ENCODE measurements around the gene LHFPL3.

Gene LHFPL3

DNA sequence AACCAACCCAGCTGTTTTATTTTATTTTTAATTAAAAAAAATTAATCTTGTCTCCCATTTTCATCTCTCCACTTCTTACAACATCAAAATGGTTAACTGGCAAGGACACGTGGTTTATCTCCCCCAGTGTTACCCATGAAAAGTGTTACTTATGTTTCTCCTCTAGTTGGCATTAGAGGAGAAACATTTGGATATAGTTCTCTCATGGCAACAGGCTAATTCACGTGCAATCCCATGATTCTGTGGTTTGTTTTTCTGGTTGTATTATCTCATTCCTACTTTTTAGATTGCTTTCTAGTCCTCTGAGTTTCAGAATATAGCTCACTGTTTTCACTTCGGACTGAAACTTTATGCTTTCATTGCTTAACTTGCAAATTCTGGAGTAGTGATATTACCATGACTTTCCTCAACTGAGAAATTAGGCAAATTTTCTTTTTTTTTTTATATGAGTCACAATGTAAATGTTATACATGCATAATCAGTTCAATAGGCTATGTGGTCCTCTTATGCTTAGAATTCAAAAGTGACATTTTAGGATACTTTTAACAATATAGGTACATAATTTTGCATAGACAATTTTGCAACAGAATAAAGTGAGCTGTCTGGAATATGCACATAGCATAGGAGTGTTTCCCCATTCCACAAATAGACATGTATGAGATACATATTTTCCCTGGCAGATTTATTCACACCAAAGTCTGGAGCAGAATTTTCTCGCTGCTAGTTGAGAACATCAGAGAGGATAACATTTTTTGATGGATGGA lies 43.0 kb downstream of the LHFPL3 start:
- no peak for DNase-seq (ENCODE audit: low read depth in 2 of 2)

DNA sequence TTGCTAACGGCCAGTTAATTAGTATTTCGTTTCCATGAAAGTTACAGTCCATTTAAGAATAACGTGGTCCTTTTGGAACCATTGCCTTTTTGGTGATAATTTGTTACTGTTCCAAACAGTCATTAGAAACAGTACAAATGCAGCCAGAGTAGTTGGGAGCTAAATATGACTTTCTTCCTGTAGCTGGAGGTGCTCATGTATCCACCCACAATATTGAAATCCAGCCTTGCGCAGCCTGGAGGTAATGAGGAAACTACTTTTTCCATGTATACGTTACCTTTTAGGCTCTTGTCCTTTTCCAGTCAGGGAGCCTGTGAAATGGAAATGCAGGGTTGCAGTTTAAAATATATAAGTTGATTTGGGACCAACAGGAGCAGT lies 43.6 kb downstream of the LHFPL3 start:
- DNase-seq (ENCODE audit: low read depth in 2 of 2) = no peak

DNA sequence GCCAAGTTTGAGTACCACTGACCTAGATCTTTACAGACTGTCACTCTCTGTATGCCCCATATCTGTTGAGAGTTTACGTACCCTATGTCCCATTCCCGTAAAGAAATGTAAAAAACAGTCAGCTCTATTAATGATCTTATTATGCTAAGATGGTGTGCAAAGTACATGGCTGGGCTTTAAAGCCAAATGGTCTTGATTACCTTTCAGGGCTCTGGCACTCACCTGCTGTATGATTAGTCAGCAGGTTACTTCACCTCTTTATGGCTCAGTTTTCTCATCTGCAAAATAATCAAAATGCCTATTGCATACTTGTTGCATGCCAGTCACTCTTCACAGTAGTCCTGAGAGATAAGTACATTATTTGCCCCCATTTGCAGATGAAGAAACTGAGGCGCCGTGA lies 54.2 kb downstream of the LHFPL3 start:
- DNase-seq (ENCODE audit: low read depth in 2 of 2) = no peak

DNA sequence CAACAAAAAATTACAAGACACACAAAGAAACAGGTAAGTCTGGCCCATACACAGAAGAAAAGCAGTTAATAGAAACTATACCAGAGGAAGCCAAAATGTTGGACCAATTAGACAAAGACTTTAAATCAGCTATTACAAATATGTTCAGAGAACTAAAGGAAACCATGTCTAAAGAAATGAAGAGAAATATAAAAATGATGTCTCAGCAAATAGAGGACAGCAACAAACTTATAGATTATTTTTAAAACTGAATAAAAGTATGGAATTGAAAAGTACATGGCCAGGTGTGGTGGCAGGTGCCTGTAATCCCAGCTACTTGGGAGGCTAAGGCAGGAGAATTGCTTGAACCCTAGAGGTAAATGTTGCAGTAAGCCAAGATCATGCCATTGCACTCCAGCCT lies 58.5 kb downstream of the LHFPL3 start:
- DNase-seq (ENCODE audit: low read depth in 2 of 2) = no peak

DNA sequence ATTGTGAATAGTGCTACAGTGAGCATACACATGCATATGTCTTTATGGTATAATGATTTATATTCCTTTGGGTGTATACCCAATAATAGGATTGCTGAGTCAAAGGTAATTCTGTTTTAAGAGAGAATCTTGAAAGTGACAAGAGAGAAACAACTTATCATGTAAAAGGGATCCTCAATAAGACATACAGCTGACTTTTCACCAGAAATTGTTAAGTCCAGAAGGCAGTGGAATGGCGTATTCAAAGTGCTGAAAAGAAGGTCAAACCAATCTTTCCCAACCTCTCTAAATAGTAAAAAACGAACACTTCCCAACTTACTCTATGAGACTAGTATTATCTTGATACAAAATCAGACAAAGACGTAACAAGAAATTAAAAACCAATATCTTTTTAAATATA lies 59.8 kb downstream of the LHFPL3 start:
- no peak for DNase-seq (ENCODE audit: low read depth in 2 of 2)

DNA sequence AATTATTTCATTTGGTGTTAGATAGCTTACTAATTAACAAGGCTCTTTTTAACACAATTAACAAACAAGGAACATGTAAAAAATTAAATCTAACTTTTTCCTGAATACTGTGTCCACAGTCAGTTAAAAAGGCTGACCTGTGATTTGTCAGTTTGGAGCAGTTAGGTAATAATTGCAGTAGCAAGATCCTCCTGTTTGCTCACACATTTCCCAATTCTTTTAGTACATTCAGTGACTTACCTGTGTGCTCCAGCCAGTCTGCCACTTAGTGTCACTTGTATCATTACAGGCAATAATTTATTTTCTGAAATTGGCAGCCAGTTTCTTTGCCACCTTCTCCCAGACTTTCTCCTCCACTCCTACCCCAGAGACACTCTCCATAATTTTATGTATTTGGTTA lies 66.8 kb downstream of the LHFPL3 start:
- DNase-seq (ENCODE audit: low read depth in 2 of 2) = no peak

DNA sequence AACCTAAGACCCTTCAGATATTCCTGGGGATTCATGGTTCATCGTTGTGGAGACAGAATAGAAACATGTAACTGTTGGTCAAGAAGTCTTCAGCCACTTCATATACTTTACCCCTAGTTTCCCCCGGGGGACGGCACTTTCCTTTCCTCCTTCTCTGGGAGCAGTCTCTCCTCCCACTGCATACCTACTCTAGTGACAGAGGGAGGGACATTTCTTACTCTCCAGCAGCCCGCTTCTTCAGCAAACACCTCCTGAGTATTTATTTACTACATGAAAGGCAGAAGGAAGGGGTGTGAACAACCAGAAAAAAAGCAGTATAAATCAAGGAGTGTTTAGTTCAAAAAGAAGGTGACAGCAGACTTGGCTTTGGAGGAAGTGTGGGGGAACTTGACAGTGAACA lies 69.0 kb downstream of the LHFPL3 start:
- no peak for DNase-seq (ENCODE audit: low read depth in 2 of 2)

DNA sequence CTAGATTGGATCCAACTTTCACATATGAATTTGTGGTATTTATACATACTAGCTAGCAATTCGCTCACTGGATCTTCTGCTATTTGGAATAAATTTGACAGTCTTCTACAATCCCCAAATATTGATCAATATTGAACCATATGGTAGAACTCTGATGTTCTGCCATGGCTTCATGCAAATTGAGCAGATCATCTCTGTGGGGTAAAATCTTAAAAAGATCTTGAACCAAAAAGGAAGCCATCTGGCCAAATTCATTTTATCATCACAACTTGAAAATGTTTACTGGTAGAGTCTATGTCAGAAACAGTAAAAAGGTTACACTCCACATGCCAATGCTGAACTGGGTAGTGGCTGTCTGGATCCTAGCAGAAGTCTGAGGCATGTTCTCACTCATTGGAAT lies 80.0 kb downstream of the LHFPL3 start:
- no peak for DNase-seq (ENCODE audit: low read depth in 2 of 2)

DNA sequence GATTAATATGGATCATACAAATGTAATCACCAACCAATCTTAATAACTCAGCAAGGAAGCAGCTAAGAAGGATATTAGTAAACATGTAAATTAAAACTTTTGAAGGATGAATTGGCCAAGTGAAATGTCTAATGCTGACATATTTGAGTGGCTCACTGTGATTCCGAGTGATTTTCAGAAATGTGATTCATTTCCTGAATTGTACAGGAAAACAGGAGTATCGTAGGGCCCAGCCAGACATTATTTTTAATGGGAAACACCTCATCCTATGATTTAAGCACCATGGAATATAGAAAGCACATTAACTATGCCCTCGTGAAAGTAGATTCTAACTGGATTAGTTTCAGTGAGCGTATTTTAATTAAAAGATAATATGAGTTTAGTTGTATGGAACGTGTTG lies 82.3 kb downstream of the LHFPL3 start:
- DNase-seq (ENCODE audit: low read depth in 2 of 2) = no peak

DNA sequence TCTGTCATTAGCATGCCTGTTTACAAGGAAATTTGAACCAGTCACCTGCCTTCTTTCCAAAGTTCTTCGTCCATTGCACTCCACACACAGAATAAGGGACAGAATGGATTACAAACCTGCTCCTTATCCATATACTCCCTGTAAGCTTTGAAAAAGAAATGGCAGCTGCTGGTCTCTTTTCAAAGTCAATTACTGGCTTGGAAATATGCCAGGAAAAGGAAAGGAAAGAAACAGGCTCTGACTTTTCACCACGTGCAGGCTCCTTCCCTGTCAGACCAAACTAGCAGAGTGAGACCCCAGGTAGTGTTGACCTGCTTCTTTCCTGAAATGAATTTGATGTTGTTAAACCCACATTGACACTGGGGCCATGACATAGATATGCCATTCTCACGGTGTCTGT lies 84.5 kb downstream of the LHFPL3 start:
- DNase-seq (ENCODE audit: low read depth in 2 of 2) = no peak

DNA sequence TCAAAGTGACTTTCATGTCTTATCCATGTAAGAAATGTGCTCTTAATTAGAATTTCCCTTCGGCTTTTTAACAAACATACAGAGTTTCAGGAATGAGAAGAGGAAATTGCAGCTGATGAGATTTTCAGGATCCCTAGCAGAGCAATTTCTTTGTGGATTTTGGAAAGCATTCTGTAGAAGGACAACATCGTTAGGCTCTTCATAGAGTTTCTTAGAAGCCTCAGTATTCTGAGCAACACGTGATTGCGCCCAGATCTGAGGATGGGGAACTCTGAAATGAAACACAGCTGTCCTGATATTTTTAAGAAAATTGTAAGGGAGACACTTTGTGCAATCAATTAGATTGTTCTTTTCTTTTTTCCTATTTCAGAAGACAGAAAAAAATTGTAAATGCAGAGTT lies 85.8 kb downstream of the LHFPL3 start:
- no peak for DNase-seq (ENCODE audit: low read depth in 2 of 2)

DNA sequence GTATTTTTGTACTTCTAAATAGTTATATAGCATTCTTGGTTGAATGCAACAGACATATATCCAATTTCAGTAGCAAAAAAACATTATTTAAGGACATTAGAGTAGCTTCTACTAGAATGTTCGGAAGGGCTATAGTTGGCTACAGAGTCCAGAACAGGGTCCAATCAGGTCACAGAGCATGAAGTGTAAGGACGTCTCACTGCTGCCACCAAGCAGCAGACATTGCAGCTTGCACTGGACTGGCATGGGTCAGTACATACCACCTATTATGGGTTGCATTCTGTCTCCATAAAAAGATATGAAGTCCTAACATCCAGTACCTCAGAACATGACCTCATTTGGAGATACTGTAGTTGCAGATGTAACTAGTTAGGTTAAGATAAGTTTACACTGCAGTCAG lies 87.3 kb downstream of the LHFPL3 start:
- DNase-seq (ENCODE audit: low read depth in 2 of 2) = no peak

DNA sequence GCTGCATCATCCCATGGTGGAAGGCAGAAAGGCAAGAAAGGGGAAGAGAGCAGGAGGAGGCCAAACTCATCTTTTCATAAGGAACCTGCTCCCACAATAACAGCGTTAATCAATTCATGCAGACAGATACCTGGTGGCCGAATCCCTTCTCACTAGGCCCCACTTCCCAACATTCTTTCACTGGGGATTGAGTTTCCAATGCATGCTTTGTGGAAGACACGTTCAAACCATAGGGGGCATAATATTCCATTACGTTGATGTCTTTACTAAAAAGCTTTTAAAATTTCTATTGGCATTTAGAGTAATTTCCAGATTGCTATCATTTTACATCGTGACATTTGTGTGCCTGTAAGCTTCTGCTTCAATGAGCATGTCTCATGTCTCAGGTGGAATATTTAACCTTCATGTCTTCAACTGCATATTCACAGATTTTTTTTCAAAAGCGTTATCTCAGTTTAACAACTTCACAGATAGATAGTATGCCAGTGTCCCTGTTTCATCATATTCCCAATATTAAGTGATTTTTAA lies 88.5 kb downstream of the LHFPL3 start:
- no peak for DNase-seq (ENCODE audit: low read depth in 2 of 2)

DNA sequence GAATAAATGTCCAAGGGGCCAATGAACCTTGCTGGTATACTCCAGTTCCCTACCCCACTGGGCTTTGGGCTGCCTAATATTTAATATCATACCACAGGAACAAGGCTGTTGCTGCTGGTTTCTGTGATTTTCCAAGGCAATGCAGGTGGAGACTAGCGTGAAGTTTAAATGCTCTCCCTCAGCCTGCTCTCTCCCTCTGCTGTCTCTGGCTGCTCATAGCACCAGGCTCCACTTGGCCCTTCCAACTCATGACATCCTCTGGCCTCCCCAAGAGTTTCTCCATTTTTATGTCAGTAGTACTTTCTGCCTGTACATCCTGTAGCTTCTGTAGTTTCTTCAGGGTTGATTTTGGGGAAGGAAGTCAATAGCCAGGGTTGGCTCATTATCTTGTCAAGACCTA lies 103.5 kb downstream of the LHFPL3 start:
- DNase-seq (ENCODE audit: low read depth in 2 of 2) = no peak

DNA sequence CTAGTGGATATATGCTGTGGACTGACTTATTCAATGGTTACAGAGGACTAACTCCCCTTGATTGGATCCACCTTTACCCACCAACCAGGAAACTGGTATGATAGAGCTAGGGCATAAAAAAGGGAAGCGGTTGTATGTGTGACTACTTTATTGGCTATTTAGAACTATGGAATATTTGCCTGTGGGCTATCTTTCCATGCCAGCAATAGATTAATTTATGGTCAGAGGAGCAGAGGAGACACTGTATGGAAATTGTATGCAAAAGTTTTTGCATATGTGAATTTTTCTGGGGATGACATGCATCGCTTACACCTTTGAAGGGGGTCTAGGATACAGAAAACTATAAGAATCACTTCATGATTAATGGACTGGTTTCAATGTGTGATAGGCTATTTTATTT lies 105.7 kb downstream of the LHFPL3 start:
- DNase-seq (ENCODE audit: low read depth in 2 of 2) = no peak

DNA sequence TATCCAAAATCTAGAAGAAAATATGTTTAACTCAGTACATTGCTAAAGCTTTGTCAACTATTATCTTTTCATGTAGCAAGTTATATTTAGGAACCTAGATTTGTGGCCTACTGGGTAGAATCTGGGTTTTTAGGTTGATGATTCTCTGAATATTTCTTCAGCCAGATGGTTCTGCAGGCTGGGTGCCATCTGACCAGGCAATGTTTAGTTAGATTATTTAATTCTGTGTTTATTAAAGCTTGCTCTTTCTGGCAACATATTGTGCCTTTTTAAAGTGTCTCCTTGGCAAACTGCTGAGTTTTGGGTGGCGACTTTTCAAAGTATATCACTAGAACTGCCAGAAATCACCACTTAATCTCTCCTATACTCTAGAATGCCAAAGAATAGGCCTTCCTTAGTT lies 114.1 kb downstream of the LHFPL3 start:
- DNase-seq (ENCODE audit: low read depth in 2 of 2) = no peak

DNA sequence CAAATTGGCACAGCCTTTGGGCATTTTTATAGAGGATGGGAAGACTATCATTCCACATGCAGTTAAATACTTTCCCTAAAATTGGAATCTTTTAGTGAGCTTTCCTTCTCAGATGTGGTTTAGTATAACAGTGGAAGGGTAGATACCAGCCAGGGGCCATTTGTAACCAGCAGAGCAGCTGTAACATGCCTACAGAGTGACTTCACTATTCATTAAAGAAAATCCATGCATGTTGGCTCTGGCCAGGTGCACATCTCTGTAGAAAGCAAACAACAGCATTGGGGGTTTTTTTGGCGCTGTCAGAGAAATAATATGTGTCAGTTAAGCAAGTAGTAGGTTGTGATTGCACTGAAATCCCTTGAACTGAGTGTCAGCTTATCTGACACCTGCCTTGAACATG lies 115.6 kb downstream of the LHFPL3 start:
- no peak for DNase-seq (ENCODE audit: low read depth in 2 of 2)

DNA sequence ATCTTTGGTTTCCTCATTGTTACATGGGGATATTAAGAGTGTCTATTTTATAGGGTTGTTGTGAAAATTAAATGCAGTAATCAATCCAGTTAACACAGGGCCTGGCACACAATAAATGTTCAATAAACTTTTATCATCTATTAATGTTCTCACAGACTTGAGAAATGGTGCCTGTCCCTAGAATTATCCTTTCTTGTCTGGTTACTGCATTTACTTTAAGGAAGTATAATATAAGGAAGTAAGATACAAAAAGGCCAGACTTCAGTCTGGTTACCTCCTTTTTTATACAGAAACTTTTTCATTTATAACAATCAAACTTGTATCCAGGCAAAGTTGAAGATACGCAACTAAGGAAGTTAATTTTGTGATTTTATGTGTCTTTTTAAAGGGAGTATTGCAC lies 117.0 kb downstream of the LHFPL3 start:
- no peak for DNase-seq (ENCODE audit: low read depth in 2 of 2)

DNA sequence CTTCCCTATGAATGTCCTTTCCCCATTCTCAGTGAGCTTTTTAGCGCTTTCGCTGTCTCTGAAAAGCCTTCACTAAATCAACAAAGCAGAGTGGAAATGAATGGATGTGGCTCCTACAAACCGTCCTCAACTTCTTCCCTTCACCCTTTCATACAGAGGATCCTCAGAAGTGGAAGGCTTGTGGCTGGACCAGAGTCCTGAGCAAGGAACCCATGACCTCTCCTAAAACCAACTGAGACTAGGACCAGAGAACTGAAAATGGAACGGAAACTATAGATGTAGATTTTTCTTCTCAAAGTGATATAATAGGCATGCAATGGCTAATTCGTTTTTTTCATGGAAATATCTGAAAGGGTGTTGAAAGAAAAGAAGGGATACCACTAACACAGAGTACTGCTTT lies 122.5 kb downstream of the LHFPL3 start:
- DNase-seq (ENCODE audit: low read depth in 2 of 2) = no peak

DNA sequence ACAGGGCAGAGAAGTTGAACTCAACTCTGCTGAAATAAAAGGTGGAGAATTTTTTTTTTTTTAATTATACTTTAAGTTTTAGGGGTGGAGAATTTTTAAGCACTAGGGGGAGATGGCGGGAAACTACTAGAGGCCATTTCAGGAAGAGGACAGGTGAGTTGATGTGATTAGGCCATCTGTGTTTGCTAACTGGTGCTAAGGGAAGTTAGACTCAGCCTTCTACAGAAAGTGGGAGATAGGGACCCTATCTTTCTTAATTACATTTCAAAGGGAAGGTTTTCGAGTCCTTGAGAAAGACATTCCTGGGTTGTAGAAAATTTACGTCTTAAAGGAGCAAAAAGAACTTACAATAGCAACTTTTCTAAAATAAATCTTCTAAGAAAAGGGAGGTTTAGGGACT lies 124.8 kb downstream of the LHFPL3 start:
- DNase-seq (ENCODE audit: low read depth in 2 of 2) = no peak

DNA sequence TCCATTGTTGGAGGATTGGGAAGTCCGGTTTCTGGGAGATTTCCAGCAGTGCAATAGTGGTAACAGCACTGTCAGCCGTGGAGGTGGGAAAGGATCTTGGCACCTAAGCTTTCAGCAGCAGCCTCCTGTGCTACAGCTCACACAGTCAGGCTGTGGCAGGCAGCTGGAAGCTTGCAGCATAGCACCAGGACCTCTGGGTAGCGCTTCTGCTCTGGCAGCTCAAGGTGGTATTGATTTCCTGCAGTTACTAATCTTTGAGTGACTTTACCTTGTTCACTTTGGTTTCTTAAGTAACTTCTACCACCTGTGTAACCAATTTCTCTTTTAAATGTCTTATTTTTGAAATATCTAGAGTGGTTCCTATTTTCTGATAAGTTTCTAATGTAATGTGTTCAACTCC lies 130.5 kb downstream of the LHFPL3 start:
- no peak for DNase-seq (ENCODE audit: low read depth in 2 of 2)

DNA sequence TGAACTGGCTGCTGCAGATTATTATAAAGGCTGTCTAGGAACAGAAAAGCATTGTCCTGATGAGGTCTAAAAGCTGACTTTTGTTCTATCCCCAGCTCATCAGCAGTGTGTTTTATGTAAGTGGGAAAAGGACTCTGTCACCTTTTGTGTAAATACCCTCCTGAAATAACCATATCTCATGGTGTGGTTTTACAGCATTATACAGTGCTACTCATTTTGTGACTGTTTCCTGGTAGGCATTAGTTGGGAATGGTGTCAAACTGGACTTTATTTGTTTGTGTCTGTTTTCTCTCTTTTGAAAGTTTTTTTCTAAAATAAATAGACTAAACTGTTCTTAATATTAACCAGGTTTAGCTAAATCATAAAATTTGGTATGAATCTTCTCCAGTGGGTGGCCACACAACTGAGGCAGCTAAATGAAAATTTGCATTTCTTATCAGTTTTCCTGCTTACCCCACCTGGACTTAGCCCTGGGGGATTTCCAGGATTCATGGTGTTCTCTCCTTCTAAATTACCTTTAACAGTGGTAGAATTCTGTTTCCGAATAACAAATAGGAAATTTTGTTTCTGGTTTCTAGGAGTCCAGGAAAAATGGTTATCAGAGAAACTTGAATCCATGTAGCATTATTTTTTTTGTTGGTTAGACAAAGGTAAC lies 140.9 kb downstream of the LHFPL3 start:
- no peak for DNase-seq (ENCODE audit: low read depth in 2 of 2)

DNA sequence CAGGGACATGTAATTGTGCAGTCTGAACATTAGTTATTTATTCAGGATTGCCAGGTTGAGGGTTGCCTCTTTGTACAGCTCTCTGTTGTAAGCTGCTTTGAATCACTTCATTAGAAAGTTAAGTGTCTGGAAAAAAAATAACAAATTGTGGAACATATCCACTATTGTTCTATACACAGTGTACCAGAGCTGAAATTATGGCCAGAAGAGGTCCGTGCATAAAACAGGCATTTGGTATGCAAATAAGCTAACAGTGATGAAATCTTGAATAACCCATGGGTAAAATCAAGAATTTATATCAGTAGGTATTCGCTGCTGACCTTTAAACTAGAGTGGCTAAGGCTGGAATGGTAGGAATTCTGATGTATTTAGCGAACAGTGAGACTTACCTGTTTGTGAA lies 152.1 kb downstream of the LHFPL3 start:
- no peak for DNase-seq (ENCODE audit: low read depth in 2 of 2)
